BE2C (cell line): ENCODE results near the gene CTH.
A peak's percentile ranks its signal among the peaks of the same experiment; 100 is the strongest.
"Not testable (repeated sequence)": the region's sequence is repeated elsewhere in the genome, so short reads cannot be mapped to it uniquely, and the experiment has no call there.

Experiments
- DNase-seq: peaks from one replicate; pipeline ENCODE4 v3.0.0-alpha.2; 2020
- H3K27me3 ChIP-seq: fragments of 250-450 bp; sonication (Bioruptor Pico); 2 replicates; pipeline ENCODE4 v1.5.1; 2020; ENCODE audit warnings: mild to moderate bottlenecking
- H3K36me3 ChIP-seq: fragments of 250-450 bp; sonication (Bioruptor Pico); 2 replicates; pipeline ENCODE4 v1.5.1; 2020; ENCODE audit warnings: mild to moderate bottlenecking
- H3K4me1 ChIP-seq: fragments of 250-450 bp; sonication (Bioruptor Pico); 2 replicates; pipeline ENCODE4 v1.5.1; 2020
- H3K4me3 ChIP-seq: 2 replicates; pipeline ENCODE4 v1.5.1; 2011; ENCODE audit warnings: low read depth, low read length
- H3K9me3 ChIP-seq: fragments of 250-450 bp; sonication (Bioruptor Pico); 2 replicates; pipeline ENCODE4 v1.5.1; 2020
- TF ChIP-seq, protein P1 (sequence below): IDR thresholded peaks from 2 replicates; pipeline ENCODE4 v1.5.1; 2012; ENCODE audit warnings: mild to moderate bottlenecking, low read depth, low read length

CTH gene

DNA sequence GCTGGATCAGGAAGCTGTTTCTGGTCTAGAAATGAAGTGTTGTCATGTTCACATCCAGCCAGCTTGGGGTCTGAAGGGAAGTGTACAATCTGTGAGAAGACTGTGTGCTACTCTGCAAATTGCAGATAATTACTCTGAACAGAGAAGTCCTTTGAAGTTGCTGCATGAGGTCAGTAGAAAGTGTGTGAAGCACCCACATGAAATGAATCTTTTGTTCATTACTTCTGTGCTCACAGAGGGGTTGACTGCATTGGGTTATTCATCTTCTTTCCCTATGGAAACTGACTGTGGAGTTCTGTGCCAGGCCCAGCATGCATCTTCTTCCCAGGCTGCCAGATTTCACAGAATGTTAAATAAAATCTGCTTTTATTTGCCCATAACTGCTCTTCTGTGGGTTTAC, 47.1 kb downstream of the CTH start:
- Histone ChIP-seq H3K4me1 (no peaks in the 10 kb centered on the region), H3K27me3 (no peaks in the 10 kb centered on the region), H3K36me3 (no peaks in the 10 kb centered on the region), H3K9me3 (no peaks in the 10 kb centered on the region), H3K4me3 (no peak overlapping the region)
- DNase-seq = no peak
- TF ChIP-seq, protein P1, sequence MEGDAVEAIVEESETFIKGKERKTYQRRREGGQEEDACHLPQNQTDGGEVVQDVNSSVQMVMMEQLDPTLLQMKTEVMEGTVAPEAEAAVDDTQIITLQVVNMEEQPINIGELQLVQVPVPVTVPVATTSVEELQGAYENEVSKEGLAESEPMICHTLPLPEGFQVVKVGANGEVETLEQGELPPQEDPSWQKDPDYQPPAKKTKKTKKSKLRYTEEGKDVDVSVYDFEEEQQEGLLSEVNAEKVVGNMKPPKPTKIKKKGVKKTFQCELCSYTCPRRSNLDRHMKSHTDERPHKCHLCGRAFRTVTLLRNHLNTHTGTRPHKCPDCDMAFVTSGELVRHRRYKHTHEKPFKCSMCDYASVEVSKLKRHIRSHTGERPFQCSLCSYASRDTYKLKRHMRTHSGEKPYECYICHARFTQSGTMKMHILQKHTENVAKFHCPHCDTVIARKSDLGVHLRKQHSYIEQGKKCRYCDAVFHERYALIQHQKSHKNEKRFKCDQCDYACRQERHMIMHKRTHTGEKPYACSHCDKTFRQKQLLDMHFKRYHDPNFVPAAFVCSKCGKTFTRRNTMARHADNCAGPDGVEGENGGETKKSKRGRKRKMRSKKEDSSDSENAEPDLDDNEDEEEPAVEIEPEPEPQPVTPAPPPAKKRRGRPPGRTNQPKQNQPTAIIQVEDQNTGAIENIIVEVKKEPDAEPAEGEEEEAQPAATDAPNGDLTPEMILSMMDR = no peak

DNA sequence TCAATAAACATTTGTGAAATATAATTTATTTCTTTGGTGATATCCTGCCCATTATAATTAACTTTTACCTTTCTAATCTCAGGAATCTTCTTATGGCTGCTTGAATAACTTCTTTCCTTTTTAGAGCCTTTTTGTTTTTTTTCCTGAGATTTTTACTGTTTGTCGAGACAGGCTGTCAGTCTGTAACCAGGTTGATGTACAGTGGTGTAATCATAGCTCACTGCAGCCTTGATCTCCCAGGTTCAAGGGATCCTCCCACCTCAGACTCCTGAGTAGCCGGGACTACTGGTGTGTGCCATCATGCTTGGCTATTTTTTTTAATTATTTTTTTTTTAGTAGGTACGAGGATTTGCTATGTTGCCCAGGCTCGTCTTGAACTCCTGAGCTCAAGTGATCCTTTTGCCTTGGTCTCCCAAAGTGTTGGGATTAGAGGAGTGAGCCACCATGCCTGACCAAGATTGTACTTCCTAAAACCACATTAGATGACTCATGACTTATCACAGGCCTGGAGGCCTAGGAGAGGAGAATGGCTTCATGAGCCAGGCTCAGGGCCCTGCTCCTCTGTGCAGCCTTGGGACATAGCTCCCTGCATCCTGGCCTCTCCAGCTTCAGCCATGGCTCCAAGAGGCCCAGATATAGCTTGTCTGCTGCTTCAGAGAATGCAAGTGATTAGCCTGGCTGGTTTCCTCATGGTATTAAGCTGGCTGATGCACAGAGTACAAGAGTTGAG, 48.6 kb downstream of the CTH start:
- peak; percentile 19 for DNase-seq
- TF ChIP-seq, protein P1 = no peak
- Histone ChIP-seq H3K27me3 (no peaks in the 10 kb centered on the region), H3K4me3 (no peak overlapping the region), H3K4me1 (no peaks in the 10 kb centered on the region), H3K36me3 (no peaks in the 10 kb centered on the region), H3K9me3 (no peaks in the 10 kb centered on the region)

DNA sequence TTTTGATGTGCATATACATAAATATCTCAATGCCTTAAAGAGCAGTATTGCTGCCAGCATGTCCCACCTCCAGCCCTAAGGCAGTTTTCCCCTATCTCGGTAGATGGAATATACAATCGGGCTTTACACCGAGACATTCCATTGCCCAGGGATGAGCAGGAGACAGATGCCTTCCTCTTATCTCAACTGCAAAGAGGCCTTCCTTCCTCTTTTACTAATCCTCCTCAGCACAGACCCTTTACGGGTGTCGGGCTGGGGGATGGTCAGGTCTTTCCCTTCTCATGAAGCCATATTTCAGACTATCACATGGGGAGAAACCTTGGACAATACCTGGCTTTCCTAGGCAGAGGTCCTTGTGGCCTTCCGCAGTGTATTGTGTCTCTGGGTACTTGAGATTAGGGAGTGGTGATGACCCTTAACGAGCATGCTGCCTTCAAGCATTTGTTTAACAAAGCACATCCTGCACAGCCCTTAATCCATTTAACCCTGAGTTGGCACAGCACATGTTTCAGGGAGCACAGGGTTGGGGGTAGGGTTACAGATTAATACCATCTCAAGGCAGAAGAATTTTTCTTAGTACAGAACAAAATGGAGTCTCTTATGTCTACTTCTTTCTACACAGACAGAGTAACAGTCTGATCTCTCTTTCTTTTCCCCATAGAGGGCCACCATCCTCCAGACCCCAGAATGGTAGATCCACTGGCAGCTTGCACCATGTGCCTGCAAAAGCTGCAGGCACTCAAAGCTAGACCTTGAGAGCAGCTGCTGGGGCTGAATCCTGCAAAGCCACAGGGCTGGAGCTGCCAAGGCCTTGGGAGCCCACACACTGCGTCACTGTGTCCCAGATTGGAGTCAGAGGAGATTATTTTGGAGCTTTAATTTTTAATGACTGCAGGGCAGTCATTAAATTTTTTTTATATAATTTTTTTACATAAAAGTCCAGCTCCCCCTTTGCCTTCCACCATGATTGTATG, 50.0 kb downstream of the CTH start:
- not testable (repeated sequence) for H3K27me3 ChIP-seq, H3K4me1 ChIP-seq, DNase-seq, H3K4me3 ChIP-seq, H3K9me3 ChIP-seq, H3K36me3 ChIP-seq

DNA sequence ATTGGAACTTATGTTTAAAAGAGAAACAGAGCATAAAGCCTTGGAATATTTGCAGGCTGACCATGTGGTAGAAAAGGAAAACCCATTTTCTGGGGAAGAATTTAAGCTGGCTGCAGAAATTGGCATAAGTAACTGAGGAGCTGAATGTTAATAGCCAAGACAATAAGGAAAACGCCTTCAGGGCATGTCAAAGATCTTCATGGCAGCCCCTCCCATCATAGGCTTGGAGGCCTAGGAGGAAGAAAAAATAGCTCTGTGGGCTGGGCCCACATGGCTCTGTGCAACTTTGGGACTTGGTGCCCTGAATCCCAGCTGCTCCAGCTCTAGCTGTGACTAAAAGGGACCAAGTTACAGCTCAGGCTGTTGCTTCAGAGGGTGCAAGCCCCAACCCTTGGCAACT, 51.5 kb downstream of the CTH start:
- no peak for DNase-seq
- no peak overlapping the region for H3K4me3 ChIP-seq
- H3K36me3 ChIP-seq = no peaks in the 10 kb centered on the region
- H3K4me1 ChIP-seq = no peaks in the 10 kb centered on the region
- TF ChIP-seq, protein P1 = no peak
- H3K27me3 ChIP-seq = no peaks in the 10 kb centered on the region
- no peaks in the 10 kb centered on the region for H3K9me3 ChIP-seq

DNA sequence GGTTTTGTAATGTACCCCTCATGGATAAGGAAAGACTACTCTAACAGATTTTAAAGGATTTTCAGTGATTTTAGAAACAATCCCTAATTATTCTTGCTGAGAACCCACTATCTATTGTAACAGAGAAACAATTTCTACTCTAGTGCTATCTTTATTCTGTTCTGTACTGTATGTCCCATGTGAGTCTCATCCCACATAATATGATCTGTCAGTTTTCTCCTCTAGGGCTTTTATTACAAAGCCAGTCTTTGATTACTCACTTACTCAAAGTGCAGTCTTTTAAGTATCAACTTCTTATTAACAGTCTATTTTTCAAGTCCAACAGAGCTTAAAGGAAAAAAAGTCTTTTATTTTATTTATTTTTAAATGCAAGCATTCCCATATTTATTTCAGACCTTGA, 54.8 kb downstream of the CTH start:
- H3K36me3 ChIP-seq = no peaks in the 10 kb centered on the region
- H3K4me3 ChIP-seq = no peak overlapping the region
- no peaks in the 10 kb centered on the region for H3K27me3 ChIP-seq
- no peaks in the 10 kb centered on the region for H3K9me3 ChIP-seq
- TF ChIP-seq, protein P1 = no peak
- H3K4me1 ChIP-seq = no peaks in the 10 kb centered on the region
- no peak for DNase-seq

DNA sequence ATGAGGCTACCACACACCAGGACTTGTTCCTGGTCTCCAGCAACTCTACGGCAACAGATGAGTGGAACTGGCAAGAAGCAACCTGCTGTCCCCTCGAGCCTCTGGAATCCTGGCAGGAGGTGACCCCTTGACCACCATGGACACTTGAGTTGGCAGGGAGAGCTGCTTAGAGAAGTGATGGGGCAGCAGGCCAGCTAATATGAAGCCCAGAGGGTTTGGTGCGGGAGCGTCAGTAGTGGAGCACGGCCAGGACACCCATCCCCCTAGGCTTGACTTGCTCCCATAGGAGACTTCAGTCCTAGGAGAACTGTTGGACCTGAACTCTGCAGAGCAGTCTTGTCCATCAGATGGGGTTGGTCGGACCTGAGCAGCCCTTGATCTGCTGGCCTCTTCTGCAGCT, 56.5 kb downstream of the CTH start:
- DNase-seq = no peak
- no peak overlapping the region for H3K4me3 ChIP-seq
- H3K9me3 ChIP-seq = no peaks in the 10 kb centered on the region
- TF ChIP-seq, protein P1 = no peak
- H3K27me3 ChIP-seq = no peaks in the 10 kb centered on the region
- no peaks in the 10 kb centered on the region for H3K36me3 ChIP-seq
- no peaks in the 10 kb centered on the region for H3K4me1 ChIP-seq
